Stomach (tissue), 9 donors: Measurements from ENCODE around the gene FCN2. TPM values are rescaled to one million over a fixed set of nuclear protein-coding genes. Genes with fewer than 3 reads are reported as not detected.

Source experiments
- DNase-seq, 2 donors: peaks; one replicate each; pipeline versions ENCODE4 v3.0.0 to v3.0.0-alpha.2; 2013 to 2019
- H3K27ac ChIP-seq, 5 donors: fragments of 200-600 bp in 4 of 5; sonication (generic) in 4 of 5; one replicate each; pipeline ENCODE4 v1.5.1; 2013 to 2019; ENCODE audit warnings: mild to moderate bottlenecking in 1 of 5, moderate library complexity in 1 of 5
- H3K27me3 ChIP-seq, 3 donors: fragments of 200-600 bp; sonication (generic); one replicate each; pipeline ENCODE4 v1.5.1; 2017 to 2019; ENCODE audit warnings: mixed run types in 1 of 3
- H3K36me3 ChIP-seq, 4 donors: fragments of 200-600 bp; sonication (generic); 1 replicate in 3 of 4; 2 replicates in 1 of 4; pipeline ENCODE4 v1.5.1; 2016 to 2019
- H3K4me1 ChIP-seq, 4 donors: fragments of 200-600 bp; sonication (generic); one replicate each; pipeline ENCODE4 v1.5.1; 2016 to 2019
- H3K4me3 ChIP-seq, 4 donors: fragments of 200-600 bp; sonication (generic) in 3 of 4; one replicate each; pipeline ENCODE4 v1.5.1; 2016 to 2019; ENCODE audit warnings: mild to moderate bottlenecking in 1 of 4
- H3K9me3 ChIP-seq, 4 donors: fragments of 200-600 bp; sonication (generic); one replicate each; pipeline ENCODE4 v1.5.1; 2016 to 2019
- CTCF ChIP-seq, 7 experiments: fragments of 450-650 bp in 4 of 7; fragments of 200-600 bp in 3 of 7; sonication (generic) in 3 of 7; IDR thresholded peaks; one replicate each; pipeline ENCODE4 v1.5.1; 2016 to 2019; ENCODE audit warnings: antibody characterized with exemption in 7 of 7, control low read depth in 2 of 7, mild to moderate bottlenecking in 1 of 7
- EP300 ChIP-seq: sonication (generic); formaldehyde crosslinking; IDR thresholded peaks from one replicate; pipeline ENCODE4 v1.6.1; 2017; ENCODE audit warnings: antibody characterized with exemption
- POLR2A ChIP-seq, 4 donors: fragments of 450-650 bp; IDR thresholded peaks; one replicate each; pipeline ENCODE4 v1.6.1; 2016; ENCODE audit warnings: antibody characterized with exemption in 4 of 4, control low read depth in 2 of 4, mild to moderate bottlenecking in 1 of 4, moderate library complexity in 1 of 4
- POLR2AphosphoS5 ChIP-seq, 3 donors: sonication (generic); formaldehyde crosslinking; IDR thresholded peaks; one replicate each; pipeline ENCODE4 v1.6.1; 2016; ENCODE audit warnings: antibody characterized with exemption in 3 of 3
- WGBS, 5 donors: extraction: QIAGEN DNeasy Blood & Tissue Kit in 3 of 5; methylation state at CpG; one replicate each; pipeline versions ENCODE4 v1.1.5 to v1.1.7; 2013 to 2018; 5-methylcytosine and 5-hydroxymethylcytosine counted together
- intact Hi-C: fragments of 100-400 bp; cut with DNase I; formaldehyde crosslinking; loops from one replicate; pipeline ENCODE4 v1.15.1; 2023; ENCODE audit warnings: low total_unique reads
- polyA plus RNA-seq, 3 donors: library from polyadenylated mRNA; stranded (reverse); fragments of 200-250 nt; gene quantifications; one replicate each; pipeline ENCODE4 v1.2.3, GENCODE V29; 2013
- total RNA-seq, 5 donors: library from RNA; depleted of rRNA; stranded (reverse); fragments of >200 nt; gene quantifications; one replicate each; pipeline versions ENCODE4 v1.1.0 to v1.2.3, GENCODE V29; 2014 to 2016
- donor health status: healthy with polysubstance abuse.
- donor health status: Bipolar disorder and iron deficiency.
- donor health status: healthy.

The FCN2 gene
- total and polyA plus RNA-seq, 8 donors = 0.13 TPM; not detected in 7

- no peak for DNase-seq
- WGBS, 5 donors = 82 to 90% (median 89%) methylated on average over 11 to 16 of the region's 16 CpGs
- Histone ChIP-seq H3K9me3 (peaks cover 0 to 17% (median 3%) of the 10 kb centered on the region in 4 donors), H3K27ac (no peak overlapping the region), H3K4me1 (no peaks in the 10 kb centered on the region), H3K27me3 (no peaks in the 10 kb centered on the region), H3K36me3 (peaks cover 6 to 46% (median 27%) of the 10 kb centered on the region in 4 donors), H3K4me3 (no peak overlapping the region)
- intact Hi-C loops = no loop called here
- TF ChIP-seq POLR2A (IDR thresholded peaks at IDR 0.05) (no peak), EP300 (no peak), CTCF (IDR thresholded peaks at IDR 0.05) (no peak), POLR2AphosphoS5 (IDR thresholded peaks at IDR 0.05) (no peak)
Observed at GRCh38 chr9:134846187-134846586, 34.4 kb upstream of the FCN2 start.

- no peaks in the 10 kb centered on the region for H3K27me3 ChIP-seq
- TF ChIP-seq POLR2A (IDR thresholded peaks at IDR 0.05) (no peak), POLR2AphosphoS5 (IDR thresholded peaks at IDR 0.05) (no peak), CTCF (IDR thresholded peaks at IDR 0.05) (no peak), EP300 (no peak)
- H3K27ac ChIP-seq = no peak overlapping the region
- WGBS, 5 donors = 76 to 90% (median 81%) methylated on average over 1 of the region's 1 CpG
- no peak overlapping the region for H3K4me3 ChIP-seq
- peaks cover 0 to 17% (median 4%) of the 10 kb centered on the region in 4 donors for H3K9me3 ChIP-seq
- intact Hi-C loops = no loop called here
- no peaks in the 10 kb centered on the region for H3K4me1 ChIP-seq
- DNase-seq = no peak
- peaks cover 6 to 41% (median 25%) of the 10 kb centered on the region in 4 donors for H3K36me3 ChIP-seq
Observed at GRCh38 chr9:134846699-134847098, 33.9 kb upstream of the FCN2 start.

- TF ChIP-seq CTCF (IDR thresholded peaks at IDR 0.05) (no peak), EP300 (no peak), POLR2AphosphoS5 (IDR thresholded peaks at IDR 0.05) (no peak), POLR2A (IDR thresholded peaks at IDR 0.05) (no peak)
- DNase-seq = no peak
- Histone ChIP-seq H3K27ac (no peak overlapping the region), H3K27me3 (no peaks in the 10 kb centered on the region), H3K4me1 (no peaks in the 10 kb centered on the region), H3K9me3 (peaks cover 0 to 17% (median 4%) of the 10 kb centered on the region in 4 donors), H3K4me3 (no peak overlapping the region), H3K36me3 (peaks cover 5 to 37% (median 22%) of the 10 kb centered on the region in 4 donors)
- intact Hi-C loops = no loop called here
- 74 to 84% (median 81%) methylated on average over 3 of the region's 3 CpGs for WGBS, 5 donors
Observed at GRCh38 chr9:134847138-134847537, 33.5 kb upstream of the FCN2 start.

- TF ChIP-seq POLR2A (IDR thresholded peaks at IDR 0.05) = no peak
- TF ChIP-seq CTCF (IDR thresholded peaks at IDR 0.05) = no peak
- no peak for TF ChIP-seq EP300
- no peak for TF ChIP-seq POLR2AphosphoS5 (IDR thresholded peaks at IDR 0.05)
- no peak overlapping the region for H3K4me3 ChIP-seq
- peaks cover 0 to 1% (median 0%) of the 10 kb centered on the region in 3 donors for H3K27me3 ChIP-seq
- 71 to 81% (median 75%) methylated on average over 11 to 16 of the region's 16 CpGs for WGBS, 5 donors
- H3K9me3 ChIP-seq = peaks cover 0 to 17% (median 4%) of the 10 kb centered on the region in 4 donors
- peaks cover 0 to 29% (median 15%) of the 10 kb centered on the region in 4 donors for H3K36me3 ChIP-seq
- intact Hi-C loops = no loop called here
- DNase-seq = no peak
- no peaks in the 10 kb centered on the region for H3K4me1 ChIP-seq
- no peak overlapping the region for H3K27ac ChIP-seq
Observed at GRCh38 chr9:134847752-134848432, 32.7 kb upstream of the FCN2 start.
